ENCODE data around the gene KRT32. TPM values are rescaled to one million over a fixed set of nuclear protein-coding genes. Genes with fewer than 3 reads are reported as not detected.

Gene KRT32
- total RNA-seq, 4 donors from 2014 or later, result not detected

- DNase-seq (ENCODE audit: low spot score) (no peak), ATAC-seq (ENCODE audit: low FRiP score) (no peak)
- no peak for TF ChIP-seq CTCF (IDR thresholded peaks at IDR 0.05)
Observed at GRCh38 chr17:41415411-41415810, 51.8 kb downstream of the KRT32 start.

- no peak for DNase-seq (ENCODE audit: low spot score)
- no peak for TF ChIP-seq CTCF (IDR thresholded peaks at IDR 0.05)
- no peak for ATAC-seq (ENCODE audit: low FRiP score)
Observed at GRCh38 chr17:41413982-41414381, 53.2 kb downstream of the KRT32 start.

GRCh38 chr17:41413353-41413957 lies 53.7 kb downstream of the KRT32 start:
- no peak for TF ChIP-seq CTCF (IDR thresholded peaks at IDR 0.05)
- DNase-seq (ENCODE audit: low spot score), result no peak
- no peak for ATAC-seq (ENCODE audit: low FRiP score)

- no peak for DNase-seq (ENCODE audit: low spot score)
- no peak for ATAC-seq (ENCODE audit: low FRiP score)
- TF ChIP-seq CTCF (IDR thresholded peaks at IDR 0.05), result no peak
Observed at GRCh38 chr17:41411072-41411840, 55.9 kb downstream of the KRT32 start.

Small RNA genes lying within 50 kb of the gene (small RNA-seq; reads per million reads assigned to genes)
- not detected for gene RNU2-32P

Other genes with a start within 250 kb of the KRT32 start
- not detected for gene KRTAP9-2, start 240.7 kb downstream of the KRT32 start, total RNA-seq
- gene KRTAP9-3, start 234.9 kb downstream of the KRT32 start, total RNA-seq, result not detected
- gene KRTAP9-8, start 229.4 kb downstream of the KRT32 start, total RNA-seq, result not detected
- not detected for gene KRTAP9-4, start 217.7 kb downstream of the KRT32 start, total RNA-seq
- not detected for gene KRTAP9-9, start 212.0 kb downstream of the KRT32 start, total RNA-seq
- not detected for gene KRTAP9-6, start 202.0 kb downstream of the KRT32 start, total RNA-seq
- not detected for gene KRTAP9-7, start 191.7 kb downstream of the KRT32 start, total RNA-seq
- not detected for gene KRTAP29-1, start 164.5 kb downstream of the KRT32 start, total RNA-seq
- not detected for gene KRTAP16-1, start 158.1 kb downstream of the KRT32 start, total RNA-seq
- not detected for gene KRTAP17-1, start 151.7 kb downstream of the KRT32 start, total RNA-seq
- not detected for gene KRT33A, start 116.6 kb downstream of the KRT32 start, total RNA-seq
- not detected for gene KRT33B, start 97.6 kb downstream of the KRT32 start, total RNA-seq
- not detected for gene KRT34, start 85.1 kb downstream of the KRT32 start, total RNA-seq
- not detected for gene KRT31, start 69.8 kb downstream of the KRT32 start, total RNA-seq
- gene KRT37, start 42.8 kb downstream of the KRT32 start, total RNA-seq, result not detected
- not detected for gene KRT38, start 26.4 kb downstream of the KRT32 start, total RNA-seq
- gene KRT35, start 13.8 kb upstream of the KRT32 start, total RNA-seq, result not detected
- gene KRT36, start 22.5 kb upstream of the KRT32 start, total RNA-seq, result not detected
- under 1 TPM in 1 of 4 donors, not detected in 3; 0.65 TPM for gene KRT13, start 38.2 kb upstream of the KRT32 start, total RNA-seq
- 1 to 10 TPM in 2 of 4 donors, under 1 TPM in 1, not detected in 1; 0.31 to 2.5 (median 1.8) TPM for gene KRT15, start 51.5 kb upstream of the KRT32 start, total RNA-seq
- gene KRT19, start 60.9 kb upstream of the KRT32 start, total RNA-seq, result 100 to 1,000 TPM in 2 of 4 donors, 10 to 100 TPM in 2; 22.1 to 838 (median 270) TPM
- not detected for gene KRT9, start 104.7 kb upstream of the KRT32 start, total RNA-seq
- 1 to 10 TPM in 2 of 4 donors, under 1 TPM in 1, not detected in 1; 0.56 to 4.0 (median 3.0) TPM for gene KRT14, start 119.5 kb upstream of the KRT32 start, total RNA-seq
- gene KRT16, start 145.4 kb upstream of the KRT32 start, total RNA-seq, result 100 to 1,000 TPM in 1 of 4 donors, 1 to 10 TPM in 2, under 1 TPM in 1; 0.84 to 158 (median 7.6) TPM
- gene KRT17, start 157.2 kb upstream of the KRT32 start, total RNA-seq, result under 1 TPM in 1 of 4 donors, not detected in 3; 0.56 TPM
- 100 to 1,000 TPM; 444 to 832 (median 685) TPM for gene EIF1, start 221.5 kb upstream of the KRT32 start, total RNA-seq
- gene GAST, start 244.9 kb upstream of the KRT32 start, total RNA-seq, result not detected

Measured in omental fat pad (tissue), 4 donors.